Measurements from ENCODE around the gene ZNF467.

ZNF467 gene

GRCh38 chr7:149766135-149766675 lies 7.2 kb downstream of the ZNF467 start:
- Histone ChIP-seq H3K36me3 (ENCODE audit: control insufficient read depth, low read depth, low read length) (no peaks in the 10 kb centered on the region), H3K27ac (ENCODE audit: low read length) (no peak overlapping the region), H3K9me3 (ENCODE audit: control insufficient read depth, low read depth, low read length) (no peaks in the 10 kb centered on the region), H3K27me3 (ENCODE audit: control insufficient read depth, insufficient read depth, low read length) (peaks cover 100% of the 10 kb centered on the region), H3K4me1 (ENCODE audit: control insufficient read depth, low read depth, low read length) (peaks cover 14% of the 10 kb centered on the region), H3K4me3 (ENCODE audit: low read length) (peak overlapping the region; percentile 46), H3K9ac (ENCODE audit: low read length) (no peak overlapping the region)

DNA sequence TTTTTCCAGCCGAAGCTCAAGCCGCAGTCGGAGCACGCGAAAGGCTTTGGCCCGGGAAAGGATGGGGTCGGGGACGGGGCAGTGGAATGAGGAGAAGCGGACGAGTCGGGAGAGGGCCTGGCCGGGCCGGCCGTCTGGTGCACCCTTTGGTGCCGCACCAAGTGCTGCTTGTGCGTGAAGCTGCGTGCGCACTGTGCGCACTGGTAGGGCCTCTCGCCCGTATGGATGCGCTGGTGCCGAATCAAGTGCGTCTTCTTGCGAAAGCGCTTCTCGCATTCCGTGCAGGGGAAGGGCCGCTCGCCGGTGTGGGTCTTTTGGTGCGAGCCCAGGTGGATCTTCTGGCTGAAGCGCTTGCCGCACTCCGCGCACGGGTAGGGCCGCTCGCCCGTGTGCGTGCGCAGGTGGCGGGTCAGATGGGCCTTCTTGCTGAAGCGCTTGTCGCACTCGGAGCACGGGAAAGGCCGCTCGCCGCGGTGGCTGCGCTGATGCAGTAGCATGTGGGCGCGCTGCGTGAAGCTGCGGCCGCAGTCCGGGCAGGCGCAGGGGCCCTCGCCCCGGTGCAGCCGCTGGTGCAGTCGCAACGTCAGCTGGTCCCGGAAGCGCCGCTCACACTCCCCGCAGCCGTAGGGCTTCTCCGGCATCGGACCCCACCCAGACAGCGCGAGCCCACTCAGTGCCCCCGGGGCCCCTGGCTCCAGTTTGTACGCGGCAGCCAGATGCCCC lies 7.8 kb downstream of the ZNF467 start:
- Histone ChIP-seq H3K4me1 (ENCODE audit: control insufficient read depth, low read depth, low read length) (peaks cover 9% of the 10 kb centered on the region), H3K9ac (ENCODE audit: low read length) (no peak overlapping the region), H3K36me3 (ENCODE audit: control insufficient read depth, low read depth, low read length) (no peaks in the 10 kb centered on the region), H3K27ac (ENCODE audit: low read length) (no peak overlapping the region), H3K4me3 (ENCODE audit: low read length) (peak overlapping the region; percentile 46), H3K9me3 (ENCODE audit: control insufficient read depth, low read depth, low read length) (no peaks in the 10 kb centered on the region), H3K27me3 (ENCODE audit: control insufficient read depth, insufficient read depth, low read length) (peaks cover 100% of the 10 kb centered on the region)

- Histone ChIP-seq H3K27ac (ENCODE audit: low read length) (no peak overlapping the region), H3K4me3 (ENCODE audit: low read length) (peak overlapping the region; percentile 46), H3K9ac (ENCODE audit: low read length) (no peak overlapping the region), H3K36me3 (ENCODE audit: control insufficient read depth, low read depth, low read length) (no peaks in the 10 kb centered on the region), H3K27me3 (ENCODE audit: control insufficient read depth, insufficient read depth, low read length) (peaks cover 96% of the 10 kb centered on the region), H3K9me3 (ENCODE audit: control insufficient read depth, low read depth, low read length) (no peaks in the 10 kb centered on the region), H3K4me1 (ENCODE audit: control insufficient read depth, low read depth, low read length) (peaks cover 9% of the 10 kb centered on the region)
Observed at GRCh38 chr7:149764481-149765398, 8.6 kb downstream of the ZNF467 start.

DNA sequence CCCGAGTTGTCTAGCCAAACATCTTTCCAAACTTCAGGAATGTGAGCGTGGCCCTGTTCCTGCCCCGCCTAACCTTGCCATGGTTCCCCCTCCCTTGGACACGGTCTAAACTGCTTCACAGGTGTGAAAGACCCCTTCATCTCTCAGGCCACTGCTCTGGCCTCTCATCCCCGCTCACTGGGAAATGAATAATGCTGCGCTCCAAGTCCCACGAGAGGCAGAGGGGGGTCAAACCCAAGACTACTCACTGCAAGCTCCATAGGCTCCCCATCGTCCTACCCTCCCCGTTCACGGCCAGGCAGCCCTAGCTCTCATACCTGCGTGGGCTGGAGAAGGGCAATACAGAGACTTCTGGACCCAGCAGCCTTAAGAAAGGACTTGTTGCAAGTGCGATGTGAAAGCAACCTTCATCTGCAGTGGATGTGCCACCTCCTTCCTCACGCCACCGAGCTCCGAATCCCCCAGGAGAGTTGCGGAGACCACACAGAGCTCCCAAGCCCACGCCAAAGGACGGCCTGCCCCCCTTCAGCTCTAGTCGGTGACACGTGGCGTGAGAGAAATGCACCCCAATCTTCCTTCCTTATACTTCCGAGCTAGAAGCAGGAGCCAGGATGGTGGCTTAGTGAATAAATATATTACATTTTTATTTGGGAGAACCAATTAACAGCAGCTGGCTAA lies 9.7 kb downstream of the ZNF467 start:
- H3K27ac ChIP-seq (ENCODE audit: low read length), result no peak overlapping the region
- H3K4me3 ChIP-seq (ENCODE audit: low read length), result no peak overlapping the region
- peaks cover 93% of the 10 kb centered on the region for H3K27me3 ChIP-seq (ENCODE audit: control insufficient read depth, insufficient read depth, low read length)
- no peak overlapping the region for H3K9ac ChIP-seq (ENCODE audit: low read length)
- H3K4me1 ChIP-seq (ENCODE audit: control insufficient read depth, low read depth, low read length), result peaks cover 9% of the 10 kb centered on the region
- no peaks in the 10 kb centered on the region for H3K36me3 ChIP-seq (ENCODE audit: control insufficient read depth, low read depth, low read length)
- H3K9me3 ChIP-seq (ENCODE audit: control insufficient read depth, low read depth, low read length), result no peaks in the 10 kb centered on the region

DNA sequence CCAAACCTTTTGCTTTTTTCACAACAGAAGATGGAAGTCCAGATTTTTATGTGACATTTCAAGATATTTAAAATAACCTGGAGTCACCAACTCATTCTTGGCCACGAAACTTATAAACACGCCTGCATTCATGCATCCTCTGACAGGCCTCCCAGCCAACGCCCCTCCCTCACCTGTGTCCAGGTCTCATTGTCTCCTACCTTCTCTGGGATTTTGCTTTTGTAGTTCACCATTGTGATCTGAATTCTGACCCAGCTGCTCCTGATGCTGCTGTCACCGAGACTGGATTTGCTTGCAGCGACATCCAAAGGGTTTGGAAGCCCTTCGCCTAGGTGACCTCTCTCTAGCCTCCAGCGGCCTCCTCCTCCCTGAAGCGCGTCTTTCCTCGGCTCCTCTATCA lies 10.8 kb downstream of the ZNF467 start:
- Histone ChIP-seq H3K4me3 (ENCODE audit: low read length) (no peak overlapping the region), H3K9ac (ENCODE audit: low read length) (no peak overlapping the region), H3K9me3 (ENCODE audit: control insufficient read depth, low read depth, low read length) (no peaks in the 10 kb centered on the region), H3K27me3 (ENCODE audit: control insufficient read depth, insufficient read depth, low read length) (peaks cover 82% of the 10 kb centered on the region), H3K36me3 (ENCODE audit: control insufficient read depth, low read depth, low read length) (no peaks in the 10 kb centered on the region), H3K4me1 (ENCODE audit: control insufficient read depth, low read depth, low read length) (peaks cover 9% of the 10 kb centered on the region), H3K27ac (ENCODE audit: low read length) (no peak overlapping the region)

DNA sequence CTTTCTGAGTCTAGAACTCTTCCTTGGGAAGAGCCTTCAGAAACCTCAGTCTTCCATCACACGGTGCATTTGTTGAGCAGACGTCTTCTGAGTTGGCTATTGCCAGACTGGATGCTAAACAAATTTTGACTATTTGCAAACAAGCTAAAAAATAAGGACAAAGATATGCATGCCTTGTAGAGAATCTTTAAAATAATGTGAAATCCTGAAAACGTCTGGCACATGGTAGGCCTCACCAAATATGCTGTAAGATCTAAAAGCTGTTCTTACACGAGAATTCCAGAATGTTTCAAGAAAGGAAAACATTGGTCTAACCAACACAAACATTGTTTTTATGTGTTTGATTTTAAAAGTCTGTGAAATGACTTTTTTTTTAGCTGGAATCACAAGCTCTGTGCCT lies 11.3 kb downstream of the ZNF467 start:
- Histone ChIP-seq H3K9me3 (ENCODE audit: control insufficient read depth, low read depth, low read length) (no peaks in the 10 kb centered on the region), H3K4me1 (ENCODE audit: control insufficient read depth, low read depth, low read length) (peaks cover 9% of the 10 kb centered on the region), H3K27ac (ENCODE audit: low read length) (no peak overlapping the region), H3K4me3 (ENCODE audit: low read length) (no peak overlapping the region), H3K27me3 (ENCODE audit: control insufficient read depth, insufficient read depth, low read length) (peaks cover 77% of the 10 kb centered on the region), H3K9ac (ENCODE audit: low read length) (no peak overlapping the region), H3K36me3 (ENCODE audit: control insufficient read depth, low read depth, low read length) (no peaks in the 10 kb centered on the region)

DNA sequence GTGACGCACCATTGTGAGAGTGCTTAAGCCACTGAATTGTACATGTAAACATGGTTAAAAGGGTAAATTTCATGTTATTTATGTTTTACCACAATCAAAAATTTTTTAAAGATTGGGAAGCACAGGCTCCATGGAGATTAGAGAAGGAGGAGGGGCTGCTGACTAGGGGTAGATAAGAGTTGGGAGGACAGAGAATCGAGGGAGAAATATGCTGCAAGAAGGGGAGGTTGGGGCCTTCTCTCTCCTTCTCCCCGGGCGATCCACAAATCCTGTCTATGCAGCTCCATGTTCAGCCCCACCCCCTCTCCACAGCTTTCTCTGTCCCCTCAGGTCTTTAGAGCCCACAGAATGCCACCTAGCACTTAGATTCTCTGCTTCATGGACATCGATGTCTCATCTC lies 12.1 kb downstream of the ZNF467 start:
- no peaks in the 10 kb centered on the region for H3K36me3 ChIP-seq (ENCODE audit: control insufficient read depth, low read depth, low read length)
- H3K9me3 ChIP-seq (ENCODE audit: control insufficient read depth, low read depth, low read length), result no peaks in the 10 kb centered on the region
- H3K27me3 ChIP-seq (ENCODE audit: control insufficient read depth, insufficient read depth, low read length), result peaks cover 69% of the 10 kb centered on the region
- no peak overlapping the region for H3K4me3 ChIP-seq (ENCODE audit: low read length)
- H3K9ac ChIP-seq (ENCODE audit: low read length), result no peak overlapping the region
- H3K4me1 ChIP-seq (ENCODE audit: control insufficient read depth, low read depth, low read length), result peaks cover 9% of the 10 kb centered on the region
- H3K27ac ChIP-seq (ENCODE audit: low read length), result no peak overlapping the region

DNA sequence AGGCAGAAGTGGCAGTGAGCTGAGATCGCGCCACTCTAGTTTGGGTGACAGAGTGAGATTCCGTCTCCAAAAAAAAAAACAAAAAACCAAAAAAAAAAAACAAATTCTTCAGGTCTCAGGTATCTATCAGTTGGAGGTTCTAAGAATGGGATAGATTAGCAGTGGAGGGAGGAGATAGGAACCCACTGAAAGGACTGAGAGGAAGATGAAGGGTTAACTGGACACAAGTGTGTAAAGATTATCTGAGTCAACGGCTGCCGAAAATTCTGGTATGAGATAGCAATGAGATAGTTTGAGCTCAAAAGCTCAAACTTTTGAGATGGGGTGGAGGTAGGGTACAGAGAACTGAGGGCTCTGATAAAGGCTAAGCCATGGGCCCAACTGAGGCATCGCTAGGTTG lies 12.8 kb downstream of the ZNF467 start:
- peaks cover 62% of the 10 kb centered on the region for H3K27me3 ChIP-seq (ENCODE audit: control insufficient read depth, insufficient read depth, low read length)
- H3K9me3 ChIP-seq (ENCODE audit: control insufficient read depth, low read depth, low read length), result no peaks in the 10 kb centered on the region
- H3K4me3 ChIP-seq (ENCODE audit: low read length), result no peak overlapping the region
- no peak overlapping the region for H3K9ac ChIP-seq (ENCODE audit: low read length)
- H3K4me1 ChIP-seq (ENCODE audit: control insufficient read depth, low read depth, low read length), result peaks cover 3% of the 10 kb centered on the region
- H3K27ac ChIP-seq (ENCODE audit: low read length), result no peak overlapping the region
- H3K36me3 ChIP-seq (ENCODE audit: control insufficient read depth, low read depth, low read length), result no peaks in the 10 kb centered on the region

DNA sequence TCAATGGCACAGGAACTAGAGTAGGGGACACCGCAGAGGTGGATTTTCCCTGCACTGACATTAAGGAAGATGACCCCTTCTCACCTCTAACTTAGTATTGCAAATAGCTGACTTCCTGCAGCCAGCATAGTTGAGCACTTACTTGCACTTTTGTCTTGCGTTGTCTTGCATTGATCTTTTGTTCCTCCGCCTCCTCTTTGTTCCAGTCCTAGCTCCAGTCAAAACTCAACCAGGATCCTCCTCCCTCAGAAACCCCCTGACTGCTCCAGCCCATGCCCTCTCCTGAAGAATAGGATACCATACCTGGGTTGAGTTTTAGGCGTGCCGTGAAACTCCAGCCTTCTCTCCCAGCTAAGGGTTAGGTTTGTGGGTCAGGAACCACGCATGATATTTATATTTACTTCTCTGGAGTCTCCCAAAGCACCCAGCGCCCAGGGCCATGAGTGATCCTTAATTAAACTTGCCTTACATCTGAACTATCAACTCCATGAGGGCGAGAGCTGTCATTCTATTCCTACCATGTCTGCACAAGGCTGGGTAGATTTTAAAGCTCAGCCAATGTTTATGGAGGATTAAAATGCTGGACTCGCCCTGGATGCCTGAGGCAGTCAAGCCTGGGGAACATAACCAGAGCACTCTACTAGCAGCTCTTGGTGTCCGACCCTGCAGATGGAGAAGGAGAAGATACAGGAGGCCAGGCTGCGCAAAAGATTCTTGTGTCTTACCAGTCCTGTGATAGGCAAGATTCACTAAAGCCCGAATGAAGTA lies 14.1 kb downstream of the ZNF467 start:
- Histone ChIP-seq H3K27me3 (ENCODE audit: control insufficient read depth, insufficient read depth, low read length) (peaks cover 49% of the 10 kb centered on the region), H3K4me1 (ENCODE audit: control insufficient read depth, low read depth, low read length) (peaks cover under 1% of the 10 kb centered on the region), H3K9ac (ENCODE audit: low read length) (no peak overlapping the region), H3K4me3 (ENCODE audit: low read length) (no peak overlapping the region), H3K36me3 (ENCODE audit: control insufficient read depth, low read depth, low read length) (no peaks in the 10 kb centered on the region), H3K27ac (ENCODE audit: low read length) (no peak overlapping the region), H3K9me3 (ENCODE audit: control insufficient read depth, low read depth, low read length) (no peaks in the 10 kb centered on the region)

GRCh38 chr7:149753375-149754233 lies 19.8 kb downstream of the ZNF467 start:
- no peak overlapping the region for H3K9ac ChIP-seq (ENCODE audit: low read length)
- H3K4me3 ChIP-seq (ENCODE audit: low read length), result no peak overlapping the region
- H3K36me3 ChIP-seq (ENCODE audit: control insufficient read depth, low read depth, low read length), result no peaks in the 10 kb centered on the region
- no peaks in the 10 kb centered on the region for H3K4me1 ChIP-seq (ENCODE audit: control insufficient read depth, low read depth, low read length)
- no peak overlapping the region for H3K27ac ChIP-seq (ENCODE audit: low read length)
- no peaks in the 10 kb centered on the region for H3K9me3 ChIP-seq (ENCODE audit: control insufficient read depth, low read depth, low read length)
- H3K27me3 ChIP-seq (ENCODE audit: control insufficient read depth, insufficient read depth, low read length), result no peaks in the 10 kb centered on the region
